HCT116 (cell line): ENCODE results near the gene CALD1. TPM values are rescaled to one million over a fixed set of nuclear protein-coding genes. Genes with fewer than 3 reads are reported as not detected.

Experiments used
- ATAC-seq: fragments of 200-7000 bp; cut with Tn5 transposase; 2 replicates; pipeline ENCODE4 v1.9.1; 2020; ENCODE audit warnings: mild to moderate bottlenecking, moderate library complexity
- BruUV-seq: library from RNA; stranded (reverse); fragments of 400-500 nt; replicated peaks from 2 replicates; lab custom pipeline; 2021; lab: Mats Ljungman, UMichigan
- CTCF ChIA-PET: fragments of 300-600 bp; sonication (Branson Sonifier 250); formaldehyde crosslinking; loops from one replicate; lab custom pipeline; 2021; ENCODE audit warnings: antibody characterized with exemption; lab: Charles Lee
- POLR2A ChIA-PET: fragments of 300-600, 350-600 bp; sonication (Branson Sonifier 250); formaldehyde crosslinking; loops from one replicate; lab custom pipeline; 2021; ENCODE audit warnings: antibody characterized with exemption; lab: Charles Lee
- RAD21 ChIA-PET, 2 experiments: fragments of 300-600 bp; sonication (Branson Sonifier 250); formaldehyde crosslinking; loops; one replicate each; lab custom pipeline; 2023; ENCODE audit warnings: low total read pairs in 2 of 2; ENCODE audit not compliant: uncharacterized antibody in 2 of 2, unreplicated experiment in 2 of 2, low non-redundant PET in 1 of 2; lab: Charles Lee
- DNase-seq: peaks from one replicate; pipeline ENCODE4 v3.0.0-alpha.2; 2010; ENCODE audit warnings: low read depth, low spot score
- H2AFZ ChIP-seq: fragments of 200-600 bp; shearing (Covaris generic), sonication (generic); 2 replicates; pipeline ENCODE4 v1.6.1; 2017; ENCODE audit warnings: low read depth, mixed run types, mixed read lengths, antibody characterized with exemption, low read length; ENCODE audit not compliant: poor library complexity, severe bottlenecking
- H3K27ac ChIP-seq: 2 replicates; pipeline ENCODE4 v1.5.1; 2012; ENCODE audit warnings: low read depth, low read length
- H3K27me3 ChIP-seq: fragments of 200-600 bp; sonication (generic); 2 replicates; pipeline ENCODE4 v1.6.1; 2016; ENCODE audit warnings: mixed run types, low read length, mixed read lengths; ENCODE audit not compliant: insufficient read depth
- H3K36me3 ChIP-seq, 2 experiments: fragments of 200-500 bp in 1 of 2; fragments of 200-600 bp in 1 of 2; sonication (Bioruptor generic) in 1 of 2; sonication (generic) in 1 of 2; 2 replicates each; pipeline versions ENCODE4 v1.5.1 to v1.6.1; 2014 to 2016; ENCODE audit warnings: low read length in 2 of 2, inconsistent platforms in 1 of 2, mixed read lengths in 1 of 2, mixed run types in 1 of 2; ENCODE audit not compliant: insufficient read depth in 2 of 2, control insufficient read depth in 1 of 2
- H3K4me1 ChIP-seq, 2 experiments: fragments of 200-600 bp in 1 of 2; sonication (generic) in 1 of 2; 2 replicates each; pipeline versions ENCODE4 v1.5.1 to v1.6.1; 2012 to 2017; ENCODE audit warnings: low read length in 2 of 2, inconsistent platforms in 1 of 2, mild to moderate bottlenecking in 1 of 2, mixed read lengths in 1 of 2, mixed run types in 1 of 2, moderate library complexity in 1 of 2; ENCODE audit not compliant: insufficient read depth in 2 of 2, control insufficient read depth in 1 of 2
- H3K4me2 ChIP-seq: fragments of 200-600 bp; sonication (generic); 2 replicates; pipeline ENCODE4 v1.6.1; 2017; ENCODE audit warnings: mixed run types, low read length, mixed read lengths
- H3K4me3 ChIP-seq, 2 experiments: fragments of 200-600 bp in 1 of 2; sonication (generic) in 1 of 2; replicated peaks in 1 of 2; 2 replicates each; pipeline ENCODE4 v1.5.1; 2011 to 2016; ENCODE audit warnings: low read length in 2 of 2, control low read depth in 1 of 2, low read depth in 1 of 2, mild to moderate bottlenecking in 1 of 2, mixed read lengths in 1 of 2, mixed run types in 1 of 2
- H3K79me2 ChIP-seq: fragments of 200-600 bp; sonication (generic); 2 replicates; pipeline ENCODE4 v1.6.1; 2017; ENCODE audit warnings: mild to moderate bottlenecking, mixed run types, low read length, moderate library complexity, mixed read lengths; ENCODE audit not compliant: insufficient read depth
- H3K9ac ChIP-seq: fragments of 200-600 bp; sonication (generic); 2 replicates; pipeline ENCODE4 v1.6.1; 2016; ENCODE audit warnings: low read length, mixed read lengths
- H3K9me2 ChIP-seq: fragments of 200-600 bp; sonication (generic), shearing (Covaris generic); 2 replicates; pipeline ENCODE4 v1.6.1; 2017; ENCODE audit warnings: mixed run types, mild to moderate bottlenecking, moderate library complexity; ENCODE audit not compliant: insufficient read depth
- H3K9me3 ChIP-seq, 2 experiments: fragments of 200-500 bp in 1 of 2; fragments of 200-600 bp in 1 of 2; sonication (Bioruptor generic) in 1 of 2; sonication (generic) in 1 of 2; 2 replicates each; pipeline ENCODE4 v1.6.1; 2014 to 2017; ENCODE audit warnings: low read length in 2 of 2, mixed read lengths in 2 of 2, inconsistent platforms in 1 of 2, low read depth in 1 of 2, mild to moderate bottlenecking in 1 of 2, mixed run types in 1 of 2, moderate library complexity in 1 of 2; ENCODE audit not compliant: control insufficient read depth in 1 of 2, insufficient read depth in 1 of 2
- H4K20me1 ChIP-seq: fragments of 200-600 bp; sonication (generic), shearing (Covaris generic); 2 replicates; pipeline ENCODE4 v1.6.1; 2017; ENCODE audit warnings: mixed run types, mild to moderate bottlenecking, moderate library complexity; ENCODE audit not compliant: insufficient read depth
- ATF3 ChIP-seq: IDR thresholded peaks from 2 replicates; pipeline ENCODE4 v1.6.1; 2012
- CBX3 ChIP-seq: IDR thresholded peaks from 2 replicates; pipeline ENCODE4 v1.6.1; 2012; ENCODE audit warnings: low read depth
- CEBPB ChIP-seq: IDR thresholded peaks from 2 replicates; pipeline ENCODE4 v1.6.1; 2012; ENCODE audit warnings: low read depth
- CTCF ChIP-seq, 3 experiments: fragments of 200-600 bp in 1 of 3; sonication (generic) in 1 of 3; IDR thresholded peaks in 2 of 3; conservative IDR thresholded peaks in 1 of 3; 2 replicates each; pipeline ENCODE4 v1.5.1; 2012 to 2017; ENCODE audit warnings: low read depth in 2 of 3, low read length in 2 of 3, antibody characterized with exemption in 1 of 3, borderline replicate concordance in 1 of 3, control low read depth in 1 of 3, mild to moderate bottlenecking in 1 of 3, mixed read lengths in 1 of 3, mixed run types in 1 of 3, moderate library complexity in 1 of 3; ENCODE audit not compliant: insufficient read depth in 1 of 3
- EZH2 ChIP-seq: fragments of 200-600 bp; sonication (generic); IDR thresholded peaks from 2 replicates; pipeline ENCODE4 v1.6.1; 2017; ENCODE audit warnings: antibody characterized with exemption, mixed run types
- EZH2phosphoT487 ChIP-seq: fragments of 200-600 bp; IDR thresholded peaks from 2 replicates; pipeline ENCODE4 v1.6.1; 2018; ENCODE audit warnings: antibody characterized with exemption, borderline replicate concordance
- FOSL1 ChIP-seq: IDR thresholded peaks from 2 replicates; pipeline ENCODE4 v1.6.1; 2012; ENCODE audit warnings: low read depth
- JUND ChIP-seq: IDR thresholded peaks from 2 replicates; pipeline ENCODE4 v1.6.1; 2012
- MAX ChIP-seq: IDR thresholded peaks from 2 replicates; pipeline ENCODE4 v1.6.1; 2012
- POLR2AphosphoS5 ChIP-seq: IDR thresholded peaks from 2 replicates; pipeline ENCODE4 v1.6.1; 2011; ENCODE audit warnings: mild to moderate bottlenecking, low read depth, low read length, moderate library complexity
- RAD21 ChIP-seq: IDR thresholded peaks from 2 replicates; pipeline ENCODE4 v1.6.1; 2012; ENCODE audit warnings: low read depth, mild to moderate bottlenecking
- REST ChIP-seq: IDR thresholded peaks from 2 replicates; pipeline ENCODE4 v1.6.1; 2012; ENCODE audit warnings: low read depth
- SIN3A ChIP-seq: IDR thresholded peaks from 2 replicates; pipeline ENCODE4 v1.6.1; 2012; ENCODE audit warnings: low read depth
- SP1 ChIP-seq: IDR thresholded peaks from 2 replicates; pipeline ENCODE4 v1.6.1; 2012; ENCODE audit warnings: low read depth
- SRF ChIP-seq: IDR thresholded peaks from 2 replicates; pipeline ENCODE4 v1.6.1; 2012; ENCODE audit warnings: low read depth
- TCF7L2 ChIP-seq: IDR thresholded peaks from 2 replicates; pipeline ENCODE4 v1.7.0; 2011; ENCODE audit warnings: borderline replicate concordance, inconsistent platforms; ENCODE audit not compliant: insufficient read depth, insufficient read length; ENCODE audit errors: extremely low read depth
- YY1 ChIP-seq: IDR thresholded peaks from 2 replicates; pipeline ENCODE4 v1.6.1; 2011; ENCODE audit warnings: low read length, low read depth, moderate library complexity, mild to moderate bottlenecking; ENCODE audit not compliant: insufficient replicate concordance; ENCODE audit errors: extremely low read depth
- ZBTB33 ChIP-seq: IDR thresholded peaks from 2 replicates; pipeline ENCODE4 v1.6.1; 2011; ENCODE audit warnings: mild to moderate bottlenecking, low read length, moderate library complexity; ENCODE audit not compliant: insufficient replicate concordance; ENCODE audit errors: extremely low read depth
- ZFX ChIP-seq: fragments of 450-650 bp; IDR thresholded peaks from 2 replicates; pipeline ENCODE4 v1.6.1; 2017
- ZNF274 ChIP-seq: fragments of 200-500 bp; sonication (Bioruptor generic); IDR thresholded peaks from 2 replicates; pipeline ENCODE4 v1.6.1; 2014; ENCODE audit warnings: mild to moderate bottlenecking, low read depth, low read length, inconsistent platforms
- intact Hi-C: fragments of 100-400 bp; cut with micrococcal nuclease; formaldehyde crosslinking; loops from 2 replicates; pipeline ENCODE4 v1.10.0; 2022
- total RNA-seq: library from RNA; stranded (reverse); gene quantifications from one replicate; pipeline ENCODE4 v1.2.1, GENCODE V29; 2021; ENCODE audit not compliant: unreplicated experiment

Gene CALD1
- total RNA-seq, 1 experiment from 2014 or later = 66.8 TPM

- Histone ChIP-seq H3K4me3 (no peak overlapping the region), H3K36me3 (no peaks in the 10 kb centered on the region), H3K27me3 (no peaks in the 10 kb centered on the region), H3K9ac (no peak overlapping the region), H4K20me1 (no peaks in the 10 kb centered on the region), H3K27ac (no peak overlapping the region), H3K79me2 (no peaks in the 10 kb centered on the region), H3K4me1 (no peaks in the 10 kb centered on the region), H2AFZ (no peak overlapping the region), H3K9me3 (no peaks in the 10 kb centered on the region), H3K9me2 (no peaks in the 10 kb centered on the region), H3K4me2 (no peak overlapping the region)
- POLR2A ChIA-PET = no interaction called here
- TF ChIP-seq CEBPB = no peak
- no peak for TF ChIP-seq ZBTB33
- no peak for TF ChIP-seq POLR2AphosphoS5
- TF ChIP-seq RAD21 = no peak
- no peak for TF ChIP-seq REST
- no peak for TF ChIP-seq ZFX
- TF ChIP-seq EZH2 = no peak
- TF ChIP-seq JUND = no peak
- TF ChIP-seq TCF7L2 = no peak
- TF ChIP-seq MAX = no peak
- TF ChIP-seq EZH2phosphoT487 = no peak
- TF ChIP-seq FOSL1 = no peak
- TF ChIP-seq CTCF (IDR thresholded peaks at IDR 0.05 in 2 of 3, conservative IDR thresholded peaks at IDR 0.05 in 1 of 3; ENCODE audit: borderline replicate concordance in 1 of 3, insufficient read depth in 1 of 3, low read depth in 2 of 3, low read length in 2 of 3) = no peak
- no peak for TF ChIP-seq ATF3
- TF ChIP-seq CBX3 = no peak
- TF ChIP-seq SRF = no peak
- no peak for TF ChIP-seq SIN3A
- no peak for TF ChIP-seq ZNF274
- TF ChIP-seq YY1 = no peak
- no peak for TF ChIP-seq SP1
- CTCF ChIA-PET = no interaction called here
- no TSS peak for BruUV-seq
- intact Hi-C loops = no loop called here
- ATAC-seq (no peak), DNase-seq (no peak)
- RAD21 ChIA-PET = no interaction called here
These were observed 48.5 kb downstream of the CALD1 start for GRCh38 chr7:134827889-134828288.
